Colonic mucosa (tissue), 4 donors: Measurements from ENCODE around the gene CD300E. TPM values are rescaled to one million over a fixed set of nuclear protein-coding genes. Genes with fewer than 3 reads are reported as not detected.

Experiments
- DNase-seq: peaks from one replicate; pipeline ENCODE4 v3.0.0-alpha.2; 2020
- H3K27ac ChIP-seq: fragments of 200-600 bp; one replicate; pipeline ENCODE4 v1.8.0; 2021
- H3K27me3 ChIP-seq: fragments of 200-600 bp; one replicate; pipeline ENCODE4 v1.8.0; 2021
- H3K36me3 ChIP-seq: fragments of 200-600 bp; one replicate; pipeline ENCODE4 v1.8.0; 2021
- H3K4me1 ChIP-seq: fragments of 200-600 bp; one replicate; pipeline ENCODE4 v1.8.0; 2021; ENCODE audit warnings: mild to moderate bottlenecking
- H3K4me3 ChIP-seq: fragments of 200-600 bp; one replicate; pipeline ENCODE4 v1.8.0; 2021
- H3K9ac ChIP-seq, 2 donors: one replicate each; pipeline ENCODE4 v1.7.0; 2013; ENCODE audit warnings: control low read depth in 2 of 2, low read depth in 2 of 2, low read length in 2 of 2
- H3K9me3 ChIP-seq: fragments of 200-600 bp; one replicate; pipeline ENCODE4 v1.8.0; 2021
- CTCF ChIP-seq: fragments of 200-600 bp; IDR thresholded peaks from one replicate; pipeline ENCODE4 v1.8.0; 2022; ENCODE audit warnings: antibody characterized with exemption, mild to moderate bottlenecking
- intact Hi-C: fragments of 100-400 bp; cut with DNase I; formaldehyde crosslinking; loops from one replicate; pipeline ENCODE4 v1.14.1; 2022
- total RNA-seq, 2 donors: library from RNA; stranded (reverse); fragmentation: NEBNext Ultra II Directional in 1 of 2; extraction: Animal tissue kit (Norgen Biotek cat#: 25700) in 1 of 2; gene quantifications; one replicate each; pipeline ENCODE4 v1.2.1, GENCODE V29; 2021
- donor health status: healthy.
- donor health status: DM: no; HTN: no; CAD: no.
- donor health status: DM: no; HTN: no; CAD: no.

Gene CD300E
- total RNA-seq, 2 donors from 2014 or later: 1.2 TPM; not detected in 1

- no peak for DNase-seq
- intact Hi-C loops: no loop called here
- H3K27me3 ChIP-seq: no peaks in the 10 kb centered on the region
Measured at GRCh38 chr17:74599448-74599939, 24.0 kb downstream of the CD300E start.

GRCh38 chr17:74599023-74599399 lies 24.5 kb downstream of the CD300E start:
- Histone ChIP-seq H3K36me3 (no peaks in the 10 kb centered on the region), H3K27ac (no peak overlapping the region), H3K4me3 (no peak overlapping the region), H3K9ac (no peak overlapping the region), H3K4me1 (no peaks in the 10 kb centered on the region), H3K27me3 (no peaks in the 10 kb centered on the region), H3K9me3 (no peaks in the 10 kb centered on the region)
- DNase-seq: no peak
- TF ChIP-seq CTCF: no peak
- intact Hi-C loops: no loop called here

More at GRCh38 chr17:74599448-74599939, 24.0 kb downstream of the CD300E start:
- Histone ChIP-seq H3K4me1 (no peaks in the 10 kb centered on the region), H3K9ac (no peak overlapping the region), H3K4me3 (no peak overlapping the region), H3K9me3 (no peaks in the 10 kb centered on the region), H3K27ac (no peak overlapping the region), H3K36me3 (no peaks in the 10 kb centered on the region)
- no peak for TF ChIP-seq CTCF

- no peak for TF ChIP-seq CTCF
- Histone ChIP-seq H3K4me3 (no peak overlapping the region), H3K9me3 (no peaks in the 10 kb centered on the region), H3K4me1 (no peaks in the 10 kb centered on the region), H3K27me3 (no peaks in the 10 kb centered on the region), H3K36me3 (no peaks in the 10 kb centered on the region), H3K27ac (no peak overlapping the region), H3K9ac (no peak overlapping the region)
- intact Hi-C loops: no loop called here
- no peak for DNase-seq
Measured at GRCh38 chr17:74598346-74599022, 25.1 kb downstream of the CD300E start.

GRCh38 chr17:74597069-74597790 lies 26.3 kb downstream of the CD300E start:
- no peaks in the 10 kb centered on the region for H3K9me3 ChIP-seq
- no peak for TF ChIP-seq CTCF
- no peaks in the 10 kb centered on the region for H3K27me3 ChIP-seq
- H3K9ac ChIP-seq: no peak overlapping the region
- no peak overlapping the region for H3K4me3 ChIP-seq
- no peak overlapping the region for H3K27ac ChIP-seq
- intact Hi-C loops: no loop called here
- no peaks in the 10 kb centered on the region for H3K36me3 ChIP-seq
- DNase-seq: no peak
- no peaks in the 10 kb centered on the region for H3K4me1 ChIP-seq

GRCh38 chr17:74595037-74595750 lies 28.3 kb downstream of the CD300E start:
- H3K27ac ChIP-seq: no peak overlapping the region
- H3K36me3 ChIP-seq: no peaks in the 10 kb centered on the region
- intact Hi-C loops: no loop called here
- TF ChIP-seq CTCF: no peak
- H3K4me3 ChIP-seq: no peak overlapping the region
- no peaks in the 10 kb centered on the region for H3K9me3 ChIP-seq
- H3K4me1 ChIP-seq: no peaks in the 10 kb centered on the region
- no peaks in the 10 kb centered on the region for H3K27me3 ChIP-seq
- DNase-seq: no peak
- no peak overlapping the region for H3K9ac ChIP-seq
